ENCODE data around the gene STT3A. TPM values are rescaled to one million over a fixed set of nuclear protein-coding genes. Genes with fewer than 3 reads are reported as not detected.

The STT3A gene
- total and polyA plus RNA-seq, 2 of the 13 experiments (the other 11 are each of a cell fraction or from before 2014, with no cell fraction given) = 229 to 319 TPM

GRCh38 chr11:125568970-125569914, 23.4 kb upstream of the STT3A start, which contains the start of gene EI24 (continued):
- TF ChIP-seq ZNF768 (CRISPR knock-in tag; IDR thresholded peaks at IDR 0.05) = peak; percentile 73; the same call in 1 of the 2 replicates
- peak; percentile 80 for TF ChIP-seq KDM2A (CRISPR knock-in tag; IDR thresholded peaks at IDR 0.05; ENCODE audit: borderline replicate concordance, low read depth)
- TF ChIP-seq MIXL1 (CRISPR knock-in tag; IDR thresholded peaks at IDR 0.05) = peak; percentile 54
- no peak for TF ChIP-seq PHB2 (IDR thresholded peaks at IDR 0.05; ENCODE audit: partially characterized antibody)
- TF ChIP-seq POGZ (CRISPR knock-in tag; IDR thresholded peaks at IDR 0.05) = peak; percentile 79
- TF ChIP-seq GRHL1 (CRISPR knock-in tag; conservative IDR thresholded peaks at IDR 0.05) = no peak
- TF ChIP-seq ZNF460 (CRISPR knock-in tag; IDR thresholded peaks at IDR 0.05; ENCODE audit: borderline replicate concordance) = no peak
- TF ChIP-seq TFDP1 (CRISPR knock-in tag; IDR thresholded peaks at IDR 0.05; ENCODE audit: borderline replicate concordance) = peak; percentile 81; the same call in 1 of the 2 replicates
- TF ChIP-seq ZSCAN25 (CRISPR knock-in tag; IDR thresholded peaks at IDR 0.05) = peak; percentile 43; the same call in 1 of the 2 replicates
- TF ChIP-seq ZBTB7A (CRISPR knock-in tag; IDR thresholded peaks at IDR 0.05) = no peak
- peak; percentile 91; the same call in 1 of the 3 replicates for TF ChIP-seq MXI1 (IDR thresholded peaks at IDR 0.05; ENCODE audit: borderline replicate concordance, low read depth, low read length)
- peak; percentile 88 for TF ChIP-seq ZNF687 (CRISPR knock-in tag; IDR thresholded peaks at IDR 0.05)
- TF ChIP-seq HDAC6 (IDR thresholded peaks at IDR 0.05; ENCODE audit: low read depth, low read length) = no peak
- TF ChIP-seq ZKSCAN5 (CRISPR knock-in tag; IDR thresholded peaks at IDR 0.05) = peak; percentile 100
- TF ChIP-seq ZFX (CRISPR knock-in tag; IDR thresholded peaks at IDR 0.05; ENCODE audit: low read depth) = peak; percentile 94
- TF ChIP-seq ZSCAN29 (CRISPR knock-in tag; conservative IDR thresholded peaks at IDR 0.05) = no peak
